ENCODE data around the gene MEF2C.

The MEF2C gene

DNA sequence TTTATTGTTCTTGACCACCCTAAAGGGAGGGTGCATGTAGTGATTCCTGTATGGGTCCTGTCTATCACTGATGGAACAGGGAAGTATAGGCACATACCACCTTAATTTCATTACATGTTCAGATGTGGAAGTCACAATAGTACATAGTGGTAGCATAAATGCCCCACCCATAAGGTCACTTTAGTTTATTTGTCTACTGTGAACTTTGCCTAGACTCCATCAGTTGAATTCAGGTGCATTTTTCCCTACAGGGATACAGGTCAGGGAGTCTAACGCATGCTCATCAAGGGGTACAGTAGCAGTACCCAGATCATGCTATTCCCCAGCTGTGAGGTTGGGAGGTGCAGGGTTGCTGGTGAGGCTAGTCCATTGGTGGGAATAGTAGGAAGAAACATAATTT lies 175.0 kb downstream of the MEF2C start:
- no peak for DNase-seq

GRCh38 chr5:88707216-88707965 lies 175.6 kb downstream of the MEF2C start:
- DNase-seq: no peak

- DNase-seq: no peak
These were observed 180.7 kb downstream of the MEF2C start for GRCh38 chr5:88702332-88702731.

- DNase-seq: no peak
These were observed 182.9 kb downstream of the MEF2C start for GRCh38 chr5:88700121-88700520.

- no peak for DNase-seq
These were observed 184.7 kb downstream of the MEF2C start for GRCh38 chr5:88698290-88698689.

DNA sequence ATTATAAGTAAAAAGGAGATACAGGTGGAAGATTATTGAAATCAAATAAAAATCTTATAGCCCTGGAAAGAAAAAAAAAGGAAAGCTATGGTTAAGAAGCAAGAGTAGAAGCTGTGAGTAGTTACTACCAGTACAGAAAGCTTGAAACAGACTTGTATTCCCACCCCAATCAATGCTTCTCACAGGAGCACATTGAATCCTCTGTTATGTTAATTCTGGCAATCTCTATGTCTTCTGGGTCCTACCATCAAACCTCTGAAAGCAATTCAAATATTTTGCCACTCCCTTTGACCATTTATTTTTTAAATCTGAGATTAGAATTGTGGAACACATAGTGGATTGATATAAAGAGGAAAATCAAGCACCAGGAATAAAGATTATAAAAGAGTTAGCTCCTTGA lies 186.5 kb downstream of the MEF2C start:
- DNase-seq: no peak

DNA sequence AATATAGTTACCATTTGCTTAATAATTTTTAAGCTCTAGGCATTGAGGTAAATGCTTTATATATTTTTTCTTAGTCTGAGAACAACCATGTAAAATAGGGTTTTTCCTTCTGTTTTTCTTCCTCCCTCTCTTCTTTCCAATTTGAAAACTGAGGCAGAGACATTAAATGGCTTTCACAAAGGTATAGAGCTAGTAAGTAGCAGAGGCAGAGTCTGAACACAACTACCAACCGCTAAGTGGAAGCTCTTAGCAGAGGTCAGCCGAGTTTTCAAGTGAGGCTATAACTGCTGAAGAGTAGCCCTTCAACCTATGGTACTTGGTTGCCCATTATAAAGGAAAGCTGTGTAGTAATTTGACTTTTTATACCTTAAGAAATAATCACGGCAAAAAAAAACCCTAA lies 187.1 kb downstream of the MEF2C start:
- DNase-seq: no peak

- DNase-seq: no peak
These were observed 187.8 kb downstream of the MEF2C start for GRCh38 chr5:88695232-88695631.

GRCh38 chr5:88694023-88694679 lies 188.8 kb downstream of the MEF2C start:
- DNase-seq: no peak

GRCh38 chr5:88693071-88693932 lies 189.7 kb downstream of the MEF2C start:
- no peak for DNase-seq

- no peak for DNase-seq
These were observed 190.8 kb downstream of the MEF2C start for GRCh38 chr5:88691945-88692868.

DNA sequence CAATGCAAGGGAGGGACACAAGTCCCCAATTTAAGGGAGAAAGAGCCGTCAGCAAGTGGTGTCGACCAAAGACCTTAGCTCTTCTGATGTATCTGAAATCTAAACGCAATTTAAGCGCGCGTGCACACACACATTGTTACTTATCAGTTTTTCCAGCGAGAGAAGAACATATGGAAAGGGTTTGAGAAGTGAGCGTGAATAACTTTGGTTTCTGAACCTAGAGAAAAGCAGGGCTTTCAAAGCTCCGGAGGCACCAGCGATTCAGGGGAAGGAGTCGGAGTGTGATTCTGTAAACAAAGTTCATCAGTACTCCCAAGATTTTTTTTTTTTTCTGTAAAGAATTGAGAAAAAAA lies 191.8 kb downstream of the MEF2C start:
- DNase-seq: no peak

DNA sequence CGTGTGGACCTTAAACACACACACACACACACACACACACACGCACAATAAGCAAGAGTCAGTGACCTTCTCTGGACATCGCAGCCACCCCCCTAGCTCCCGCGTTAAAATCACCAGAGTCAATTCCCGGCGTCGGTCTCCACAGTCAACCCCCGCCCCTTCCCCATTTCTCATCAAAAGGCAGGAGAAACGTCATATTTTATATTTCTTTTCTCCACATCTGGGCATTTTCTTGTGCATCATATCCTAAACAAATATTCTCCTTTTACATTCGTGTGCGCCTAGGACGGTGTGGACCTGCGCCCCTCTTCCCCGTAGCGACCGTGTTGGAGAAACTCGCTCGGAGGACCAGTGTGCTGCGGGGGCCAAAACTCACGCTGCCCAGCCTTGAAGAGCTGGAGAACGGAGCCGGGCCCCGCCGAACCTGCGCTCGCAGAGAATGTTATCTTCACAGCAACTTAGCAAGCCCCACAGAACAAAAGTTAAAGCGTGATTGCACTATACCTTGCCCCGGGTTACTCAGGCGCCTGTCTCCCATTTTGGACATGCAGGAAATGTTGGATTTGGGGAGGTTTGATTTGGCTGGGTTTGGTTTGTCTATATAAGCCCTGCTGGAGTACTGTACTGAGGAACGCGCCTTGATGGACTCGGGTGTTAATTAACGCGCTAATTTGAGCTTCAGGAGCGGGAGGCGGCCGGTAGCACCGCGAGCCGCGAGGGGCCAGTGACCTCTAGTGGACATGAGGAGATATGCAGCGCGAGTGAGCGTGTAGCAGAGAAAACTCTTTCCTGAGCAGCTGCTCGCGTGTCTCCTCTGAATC lies 192.4 kb downstream of the MEF2C start:
- peak; percentile 66 for DNase-seq

DNA sequence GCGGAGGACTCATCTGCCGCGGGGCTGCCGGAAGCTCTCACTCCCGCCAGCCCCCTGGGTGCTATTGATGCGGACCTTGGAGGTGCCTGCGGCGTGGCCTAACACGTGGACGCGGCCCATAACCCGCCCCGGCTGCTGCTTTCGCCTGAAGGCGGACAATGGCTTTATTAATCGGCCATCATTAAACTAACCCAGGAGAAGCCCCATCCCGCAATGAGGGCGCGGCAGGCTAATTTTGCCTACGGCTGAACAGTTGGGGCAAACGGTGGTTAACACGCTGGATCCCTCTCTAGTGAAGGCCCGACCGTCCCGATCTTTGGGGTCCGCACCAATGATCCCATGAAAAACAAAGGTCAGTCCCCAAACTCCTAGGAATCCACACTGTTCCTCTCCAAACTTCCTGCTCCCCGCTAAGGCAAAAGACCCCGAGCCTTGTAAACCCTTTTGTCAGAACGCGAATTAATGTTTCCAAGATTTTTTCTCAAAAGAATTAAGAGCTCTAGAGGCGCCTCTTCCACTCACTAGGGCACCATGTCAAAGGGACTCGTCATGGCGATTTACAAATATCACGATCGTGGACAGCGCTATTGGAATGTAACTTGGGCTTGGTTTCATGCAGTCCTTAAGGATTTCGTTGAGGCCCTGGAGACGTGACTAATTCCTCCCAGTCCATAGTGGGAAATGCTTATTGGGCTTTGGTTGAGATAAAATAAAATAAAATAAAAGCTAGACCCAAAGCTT lies 193.1 kb downstream of the MEF2C start:
- DNase-seq: no peak

GRCh38 chr5:88688984-88689667 lies 193.9 kb downstream of the MEF2C start:
- DNase-seq: no peak

GRCh38 chr5:88688156-88688983 lies 194.6 kb downstream of the MEF2C start:
- no peak for DNase-seq

- no peak for DNase-seq
These were observed 195.5 kb downstream of the MEF2C start for GRCh38 chr5:88687373-88687911.

DNA sequence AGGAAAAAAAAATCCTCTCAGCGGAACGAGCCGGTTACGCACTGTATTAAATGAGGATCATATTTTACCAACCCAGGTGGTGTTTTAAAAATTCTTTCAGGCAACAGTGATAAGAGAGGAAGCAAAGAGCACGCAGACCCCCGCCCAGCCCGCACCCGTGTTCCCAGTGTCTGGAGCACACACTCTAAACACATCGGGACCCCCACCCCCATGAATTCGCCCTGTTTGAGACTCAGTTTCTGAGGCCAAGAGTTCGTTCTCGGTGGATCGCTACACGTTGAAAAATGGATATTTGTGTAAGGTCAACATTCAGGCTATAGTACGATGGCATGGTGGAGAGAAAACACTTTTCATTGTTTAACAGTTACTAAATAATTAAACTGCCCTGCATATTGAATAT lies 196.3 kb downstream of the MEF2C start:
- no peak for DNase-seq
